GM21786 (cell line): Measurements from ENCODE around the gene PAK6.

Source experiments
- ATAC-seq: cut with Tn5 transposase; IDR thresholded peaks from one replicate; pipeline ENCODE4 v1.9.1; 2021; ENCODE audit not compliant: unreplicated experiment

PAK6 gene

GRCh38 chr15:40241269-40242212, 2.7 kb downstream of the PAK6 start:
- ATAC-seq: no peak

DNA sequence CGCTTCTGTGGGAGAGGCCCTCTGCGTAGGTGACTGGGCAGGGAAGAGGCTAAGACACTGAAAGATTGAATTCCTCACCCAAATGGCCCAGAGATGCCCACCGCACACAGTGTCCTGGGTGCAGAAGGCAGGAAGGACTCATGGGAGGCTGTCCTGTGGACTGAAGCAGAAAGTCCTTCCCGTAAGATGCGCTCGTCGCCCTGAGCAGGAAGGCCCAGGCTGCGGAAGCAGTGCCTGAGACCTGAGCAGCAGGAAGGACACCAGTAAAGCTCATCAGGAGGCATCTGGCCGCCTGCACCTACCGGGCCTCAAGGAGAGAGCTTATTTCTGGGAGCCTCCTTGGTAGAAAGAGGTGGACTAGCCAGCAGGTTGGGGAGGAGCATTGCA, 3.3 kb downstream of the PAK6 start:
- no peak for ATAC-seq

GRCh38 chr15:40242601-40243000, 3.7 kb downstream of the PAK6 start:
- no peak for ATAC-seq

- ATAC-seq: no peak
Measured at GRCh38 chr15:40243126-40243810, 4.4 kb downstream of the PAK6 start.

DNA sequence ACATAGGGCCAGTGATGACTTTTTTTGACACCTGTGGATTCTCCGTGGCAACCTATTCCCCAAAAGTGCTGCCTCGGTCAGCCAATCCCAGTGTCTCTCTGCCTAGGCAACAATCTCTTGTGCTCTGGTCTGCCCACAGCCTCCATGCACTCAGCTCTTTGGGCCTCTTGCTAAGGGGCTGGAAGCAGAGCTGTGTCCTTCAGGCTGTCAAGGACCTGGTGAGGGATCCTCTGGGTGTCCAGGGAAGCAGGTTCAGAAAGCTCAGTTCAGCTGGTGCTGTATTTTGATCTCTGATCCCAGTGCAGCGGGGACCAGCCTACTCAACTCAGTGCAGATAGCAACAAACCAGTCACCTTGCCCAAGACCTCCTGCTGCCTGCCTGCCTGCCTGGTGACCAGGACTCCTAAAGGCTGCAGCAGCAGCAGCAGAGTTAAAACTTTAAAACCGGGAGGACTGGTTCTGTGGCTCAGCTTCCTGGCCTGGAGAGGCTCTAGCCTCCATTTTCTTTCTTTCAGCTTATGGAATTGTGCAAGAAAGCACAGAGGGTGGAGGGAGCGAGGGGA, 6.2 kb downstream of the PAK6 start:
- ATAC-seq: no peak

GRCh38 chr15:40245666-40246450, 7.0 kb downstream of the PAK6 start:
- no peak for ATAC-seq

GRCh38 chr15:40246496-40247280, 7.8 kb downstream of the PAK6 start:
- ATAC-seq: no peak

GRCh38 chr15:40247406-40247971, 8.6 kb downstream of the PAK6 start:
- no peak for ATAC-seq

DNA sequence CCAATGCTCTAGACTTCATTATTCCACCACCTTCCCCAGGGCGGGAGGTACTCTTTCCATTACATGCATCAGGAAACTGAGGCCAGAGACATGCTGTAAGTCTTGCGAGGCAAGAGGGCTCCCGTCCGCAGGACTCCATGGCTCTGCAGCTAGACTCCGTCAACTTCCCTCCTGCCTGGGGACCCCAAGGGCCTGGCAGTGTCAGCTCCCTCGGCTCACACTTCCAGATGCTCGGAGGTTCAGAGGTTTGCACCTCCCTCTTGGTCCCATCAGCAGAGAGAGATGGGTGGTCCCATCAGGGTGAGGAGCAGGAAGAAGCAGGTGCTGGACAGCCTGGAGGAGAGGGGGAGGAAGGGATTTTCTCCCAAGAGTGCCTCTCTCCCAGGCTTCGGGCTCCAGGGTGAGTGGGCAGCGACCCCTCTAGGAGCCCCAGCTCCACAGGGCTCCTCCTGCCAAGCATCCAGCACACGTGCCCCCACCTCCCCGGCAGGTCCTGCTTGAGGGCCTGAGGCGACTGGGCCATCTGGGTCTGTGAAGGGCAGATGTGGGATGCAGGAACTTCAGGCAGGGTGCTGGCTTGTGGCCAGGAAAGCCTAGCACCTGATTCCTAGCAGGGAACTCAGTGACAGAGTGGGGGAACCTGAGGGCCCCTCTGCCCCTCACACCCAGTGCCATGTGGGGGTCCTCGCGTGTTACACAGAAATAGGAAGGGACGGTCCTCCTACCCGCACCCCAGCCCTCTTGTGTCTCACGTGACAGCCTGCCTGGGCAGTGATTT, 9.3 kb downstream of the PAK6 start:
- ATAC-seq: no peak

DNA sequence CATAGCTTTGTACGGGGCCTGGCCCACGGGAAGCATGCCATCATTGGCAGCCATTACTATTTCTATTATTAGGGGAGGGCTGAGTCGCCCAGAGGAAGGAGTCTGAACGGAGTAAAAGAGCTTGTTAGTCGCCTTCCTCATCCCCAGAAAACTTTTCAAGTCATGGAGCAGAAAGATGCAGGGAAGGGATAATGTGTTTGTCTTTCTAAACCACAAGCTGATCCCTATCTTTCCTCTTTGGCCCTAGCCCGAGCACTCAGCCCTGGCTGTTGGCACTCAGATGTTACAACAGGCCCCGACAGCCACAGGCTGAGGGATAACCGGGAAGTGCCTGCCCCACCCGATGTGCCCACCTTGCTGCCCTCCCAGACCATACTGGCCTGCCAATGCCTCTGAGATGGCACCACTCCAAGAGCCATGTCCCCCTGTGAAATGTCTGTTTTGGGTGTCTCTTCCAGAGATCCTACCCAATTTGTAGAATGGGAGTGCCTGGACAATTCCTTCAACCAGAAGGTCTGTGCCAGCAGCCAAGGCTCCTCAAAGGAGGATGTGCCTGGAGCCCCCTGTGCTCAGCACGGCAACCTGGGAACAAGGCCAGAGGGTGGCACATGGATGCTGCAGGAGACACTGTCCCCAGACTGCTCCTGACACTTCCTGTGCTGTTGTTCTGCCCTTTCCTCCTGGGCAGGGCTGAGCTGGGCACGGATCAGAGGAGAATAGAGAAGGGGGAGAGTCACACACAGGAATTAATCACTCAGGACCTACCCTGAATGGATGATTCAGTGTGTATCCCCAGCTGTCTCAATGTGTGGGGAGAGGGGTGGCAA, 10.8 kb downstream of the PAK6 start:
- ATAC-seq: no peak

DNA sequence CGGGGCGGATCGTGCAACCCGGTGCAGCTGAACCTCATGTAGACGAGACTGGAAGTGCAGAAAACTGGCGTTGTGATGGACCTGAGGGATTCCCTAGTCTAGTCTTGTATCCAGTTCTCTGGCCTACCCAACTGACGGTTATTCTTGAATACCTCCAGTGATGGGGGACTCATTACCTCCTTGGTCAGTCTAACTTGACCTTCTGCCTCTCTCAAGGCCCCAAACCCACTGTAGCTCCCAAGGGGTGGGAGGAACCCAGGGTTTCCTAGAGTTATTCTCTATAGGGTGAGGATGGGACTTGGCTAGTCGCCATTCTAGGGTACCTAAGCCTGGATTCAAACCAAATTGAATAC, 11.4 kb downstream of the PAK6 start:
- no peak for ATAC-seq

DNA sequence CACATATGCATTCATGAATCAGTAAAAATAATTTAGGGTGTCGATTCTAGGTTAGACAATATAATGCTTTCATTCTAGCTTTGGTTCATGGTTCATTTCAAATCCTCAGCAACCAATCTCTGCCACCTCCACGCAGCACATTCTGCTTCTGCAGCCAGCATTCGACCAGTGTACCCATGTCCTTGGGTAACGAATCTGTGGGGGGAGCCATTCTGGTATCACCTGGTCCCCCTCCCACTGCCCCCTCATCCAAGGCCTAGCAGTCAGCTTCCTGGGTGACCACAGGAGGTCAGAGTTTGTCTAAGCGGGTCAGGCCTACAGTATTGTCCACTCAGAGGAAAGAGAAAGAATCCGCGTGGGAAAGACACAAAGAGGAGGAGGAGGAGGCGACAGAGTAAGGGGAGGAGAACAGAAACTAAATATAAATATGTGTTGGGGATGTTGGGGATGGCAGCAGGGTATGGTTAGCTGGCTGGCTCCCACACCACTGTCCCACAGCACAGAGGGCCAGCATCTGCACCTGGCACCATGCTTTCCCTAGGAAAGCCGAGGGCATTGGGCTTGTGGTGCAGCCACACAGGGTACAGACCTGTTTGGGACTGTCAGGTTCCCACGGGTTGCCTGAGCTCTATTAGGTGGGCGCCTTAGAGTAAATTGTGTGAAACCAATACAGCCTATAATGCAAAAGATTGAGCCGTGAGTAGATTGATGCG, 12.1 kb downstream of the PAK6 start:
- ATAC-seq: no peak

- ATAC-seq: no peak
Measured at GRCh38 chr15:40251486-40252140, 12.8 kb downstream of the PAK6 start.

DNA sequence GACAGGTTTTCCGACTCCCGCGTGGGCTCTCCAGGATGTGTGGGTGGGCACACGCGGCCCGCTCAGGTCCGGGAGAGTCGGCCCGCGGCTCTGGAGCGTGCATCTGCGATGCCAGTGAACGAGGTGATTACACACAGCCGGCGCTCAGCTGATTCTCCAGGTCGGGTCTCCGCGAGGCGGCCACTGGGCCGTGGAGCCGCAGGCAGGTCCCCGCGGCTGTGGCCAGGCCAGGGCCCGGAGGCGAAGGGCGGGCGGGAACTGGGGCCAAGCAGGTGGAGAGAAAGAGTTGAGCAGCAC, 13.2 kb downstream of the PAK6 start:
- ATAC-seq: no peak

DNA sequence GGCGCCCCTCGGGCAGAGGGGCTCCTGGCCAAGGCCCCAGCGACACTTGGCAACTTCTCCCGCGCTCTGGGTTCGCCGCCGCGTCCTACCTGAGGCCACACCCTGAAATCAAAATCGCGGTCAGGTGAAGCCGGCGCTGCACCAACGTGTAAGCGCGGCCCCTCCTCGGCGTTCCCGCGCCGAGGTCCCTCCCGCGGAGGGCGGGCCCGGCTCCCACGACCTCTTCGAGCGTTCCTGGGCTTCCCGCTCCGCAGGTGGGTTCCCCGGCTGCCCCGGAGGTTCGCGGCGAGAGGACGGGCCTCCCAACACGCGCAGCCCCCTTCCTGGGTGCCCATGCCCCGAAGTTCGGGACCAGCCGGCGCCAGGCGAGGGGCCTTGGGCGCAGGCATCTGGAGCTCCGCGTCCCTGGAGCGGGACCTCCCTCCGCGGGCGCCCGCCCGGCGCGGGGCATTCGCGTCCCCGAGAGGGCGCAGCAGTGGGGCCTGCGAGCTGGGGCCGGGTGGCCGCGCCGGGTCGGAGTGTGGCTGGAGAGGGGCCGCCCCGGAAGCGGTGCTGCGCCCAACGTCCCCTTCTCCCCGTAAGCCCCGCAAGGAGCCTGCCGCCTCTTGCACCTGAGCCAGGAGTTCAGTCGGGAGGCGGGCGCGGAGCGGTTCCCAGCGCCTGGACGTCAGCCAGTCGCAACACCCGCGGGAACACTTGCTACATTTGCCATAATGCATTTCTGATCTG, 13.7 kb downstream of the PAK6 start:
- ATAC-seq: no peak

- no peak for ATAC-seq
Measured at GRCh38 chr15:40253167-40253790, 14.4 kb downstream of the PAK6 start.

DNA sequence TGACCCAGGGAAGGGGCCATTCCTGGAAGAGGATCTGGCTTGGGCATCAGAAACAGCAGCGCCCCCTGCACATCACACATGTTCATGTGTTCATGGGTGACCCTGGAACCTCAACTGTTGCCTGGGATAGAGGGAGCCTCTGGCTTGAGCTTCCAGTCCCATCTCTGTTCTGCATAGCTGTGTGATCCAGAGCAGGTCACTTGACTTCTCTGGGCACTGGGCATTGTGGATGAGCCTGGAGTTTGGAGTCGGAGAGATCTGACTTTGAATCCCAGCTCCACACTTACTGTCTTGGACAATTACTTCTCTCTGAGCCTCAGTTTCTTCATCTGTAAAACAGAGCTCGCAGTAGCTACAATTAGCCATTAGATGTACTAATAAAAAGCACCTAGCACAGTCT, 15.6 kb downstream of the PAK6 start:
- no peak for ATAC-seq
